NCI-H460 (cell line): ENCODE measurements around the gene FRMD4B. TPM values are rescaled to one million over a fixed set of nuclear protein-coding genes. Genes with fewer than 3 reads are reported as not detected.

Experiments used
- DNase-seq: peaks from one replicate; pipeline ENCODE4 v3.0.0-alpha.2; 2016; ENCODE audit warnings: low read depth; ENCODE audit errors: extremely low read depth
- total RNA-seq: library from RNA; depleted of rRNA; stranded (reverse); fragments of >200 nt; shearing (Covaris generic); gene quantifications from 2 replicates; pipeline ENCODE4 v1.2.3, GENCODE V29; 2014

FRMD4B gene
- total RNA-seq, 1 experiment from 2014 or later, result 21.1 TPM

DNA sequence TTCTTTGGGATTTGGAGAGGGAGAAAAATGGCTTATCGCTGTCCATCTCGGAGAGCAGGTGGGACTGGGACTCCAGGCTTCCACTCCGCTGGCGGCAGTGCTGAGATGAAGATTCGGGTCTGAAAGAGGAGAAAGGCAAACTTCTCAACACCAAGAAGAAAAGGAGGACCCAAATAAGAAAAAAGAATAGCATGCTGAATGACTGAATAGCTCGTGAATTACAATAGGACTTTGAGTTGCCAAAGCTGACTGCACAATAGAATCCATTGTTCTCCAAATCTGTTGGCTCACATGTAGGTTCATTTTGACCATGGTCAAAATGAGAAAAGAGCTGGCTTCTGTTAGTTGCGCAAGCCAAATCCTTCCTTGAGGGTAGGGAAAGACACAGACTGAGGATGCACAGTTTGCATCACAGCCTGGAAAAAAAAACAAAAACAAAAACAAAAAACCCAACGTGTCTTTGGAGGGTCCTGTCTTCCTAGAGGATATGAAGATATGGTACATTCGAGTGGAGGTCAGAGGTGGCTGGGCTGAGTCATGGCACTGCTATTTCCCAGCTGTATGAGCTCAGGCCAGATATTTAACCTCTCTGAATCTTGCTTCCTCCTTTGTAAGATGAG, 204.2 kb downstream of the FRMD4B start:
- DNase-seq, result no peak

DNA sequence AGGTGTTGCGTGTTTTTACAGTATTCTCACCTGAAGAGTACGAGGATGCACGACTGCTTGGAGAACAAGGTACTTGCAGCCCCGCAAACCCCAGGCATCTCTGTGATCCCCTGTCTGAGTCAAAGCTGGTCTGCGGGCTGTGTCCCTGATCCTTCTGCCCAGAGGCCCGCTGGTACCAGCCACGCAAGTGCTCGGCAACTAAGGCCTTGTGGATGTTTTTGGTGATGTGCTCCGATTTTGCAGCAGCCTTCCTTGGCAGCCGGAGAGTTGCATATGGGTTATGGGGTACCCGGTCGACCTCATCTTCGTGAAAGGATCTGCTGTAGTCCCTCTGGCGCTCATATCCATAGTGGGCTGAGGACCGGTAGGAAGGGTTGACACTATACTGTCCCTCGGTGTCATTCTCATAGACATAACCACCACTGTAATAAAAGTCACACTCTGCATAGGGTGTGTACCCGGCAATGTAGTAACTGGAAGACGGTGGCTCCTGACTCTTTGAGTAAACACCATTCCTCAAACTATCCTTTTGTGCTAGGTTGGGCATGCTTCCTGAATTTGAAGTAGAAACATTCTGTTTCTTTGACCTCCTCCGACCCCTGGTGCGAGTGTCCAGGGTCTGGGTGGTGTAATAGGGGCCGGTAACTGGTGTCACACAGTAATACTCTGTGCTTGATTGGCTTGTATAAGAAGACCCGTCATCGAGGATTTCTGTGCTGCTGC, 204.9 kb downstream of the FRMD4B start:
- DNase-seq, result no peak

GRCh38 chr3:69179740-69180372, 206.0 kb downstream of the FRMD4B start:
- no peak for DNase-seq

DNA sequence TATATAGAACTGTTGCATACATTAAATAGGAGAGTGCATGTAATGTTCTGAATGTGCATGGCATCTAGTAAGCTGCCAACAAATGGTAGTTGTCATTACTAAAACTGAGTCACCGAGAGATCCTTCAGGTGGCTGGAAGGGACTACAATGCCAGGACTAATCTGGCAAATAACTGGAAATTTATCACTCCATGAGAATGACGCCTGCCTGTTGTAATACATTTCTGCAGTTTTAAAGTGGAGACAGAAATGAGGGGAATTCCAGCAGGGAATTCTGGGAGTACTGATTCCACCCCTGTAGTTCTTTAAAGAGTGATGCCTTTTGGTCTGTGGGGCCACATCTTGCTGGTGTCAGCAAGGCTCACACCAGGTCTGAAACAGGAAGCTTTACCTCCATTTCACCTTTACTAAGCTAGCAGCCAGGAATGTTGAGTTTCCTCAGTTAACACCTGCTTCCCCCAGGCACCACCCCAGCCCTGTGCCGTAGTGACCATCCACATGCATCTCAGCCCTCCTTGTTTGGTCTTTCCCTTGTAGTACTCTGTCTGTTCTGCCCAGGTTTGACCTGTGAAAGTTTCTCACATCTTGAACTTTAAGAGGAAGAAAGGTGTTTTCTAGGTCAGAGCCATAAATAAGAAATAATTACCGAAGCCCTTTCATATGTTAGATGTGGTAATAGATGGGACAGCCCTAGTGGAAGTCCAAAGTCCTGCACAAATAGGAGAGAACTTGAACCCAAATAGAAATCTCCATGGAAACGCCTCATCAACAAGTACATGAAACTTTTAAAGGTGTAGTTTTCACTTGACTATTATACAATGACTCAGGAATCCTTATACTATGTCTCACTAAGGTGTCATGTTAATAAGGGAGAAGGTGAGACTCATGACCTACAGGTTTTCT, 206.8 kb downstream of the FRMD4B start:
- no peak for DNase-seq

DNA sequence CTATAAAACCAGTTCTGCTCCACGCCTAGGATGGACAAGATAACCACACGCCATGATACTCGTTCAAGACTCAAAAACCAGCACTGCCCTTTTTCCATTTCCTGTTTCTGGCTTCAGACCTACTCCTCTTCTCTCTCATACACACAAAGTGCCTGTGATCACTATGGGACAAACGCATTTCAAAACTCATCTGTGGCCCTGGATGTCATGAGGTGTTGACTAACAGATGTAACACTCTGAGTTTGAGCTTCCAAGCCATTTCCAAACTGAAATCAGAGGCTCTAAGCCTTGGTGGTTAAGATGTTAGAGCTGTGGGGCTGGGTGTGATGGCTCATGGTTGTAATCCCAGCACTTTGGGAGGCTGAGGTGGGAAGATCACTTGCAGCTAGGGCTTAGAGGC, 207.8 kb downstream of the FRMD4B start:
- no peak for DNase-seq

DNA sequence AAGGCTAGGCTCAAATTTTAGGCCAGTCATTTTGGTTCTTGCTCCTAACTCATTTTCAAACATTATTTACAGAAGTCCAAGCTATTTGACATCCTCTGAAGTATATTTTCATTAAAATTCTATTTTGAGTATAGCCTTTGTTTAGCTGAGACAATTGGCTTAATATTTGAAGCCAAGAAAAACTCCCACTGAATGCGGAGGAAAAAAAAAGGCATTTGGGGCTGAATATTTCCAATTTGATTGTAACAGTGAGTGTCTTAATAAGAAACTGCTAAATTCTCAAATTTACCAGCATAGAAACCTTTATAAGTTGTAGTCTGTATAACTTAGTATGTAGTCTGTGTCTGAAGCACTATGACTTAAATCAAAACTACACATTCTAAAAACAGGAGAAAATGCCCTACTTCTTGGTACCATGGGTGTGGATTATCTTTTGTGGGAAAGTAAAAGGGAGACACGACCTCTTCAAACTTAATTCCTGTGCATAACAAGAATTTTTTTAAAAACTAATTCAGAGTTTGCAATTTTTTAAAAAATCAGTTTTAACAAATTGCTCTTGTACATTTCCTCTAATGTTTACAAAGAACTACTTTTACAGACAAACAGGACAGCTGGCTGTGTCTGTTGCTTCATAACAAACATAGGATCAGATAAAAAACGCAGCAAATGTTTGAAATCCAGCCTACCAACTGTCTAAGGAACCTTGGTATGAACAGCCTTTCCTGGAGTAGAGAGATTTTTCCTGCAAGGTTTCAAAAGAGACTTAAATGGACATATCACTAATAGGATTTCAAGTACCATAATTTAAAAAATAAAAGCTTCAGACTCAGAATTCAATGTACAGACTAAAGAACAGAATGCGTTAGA, 210.8 kb downstream of the FRMD4B start:
- DNase-seq, result no peak

GRCh38 chr3:69174445-69174844, 211.4 kb downstream of the FRMD4B start:
- no peak for DNase-seq

DNA sequence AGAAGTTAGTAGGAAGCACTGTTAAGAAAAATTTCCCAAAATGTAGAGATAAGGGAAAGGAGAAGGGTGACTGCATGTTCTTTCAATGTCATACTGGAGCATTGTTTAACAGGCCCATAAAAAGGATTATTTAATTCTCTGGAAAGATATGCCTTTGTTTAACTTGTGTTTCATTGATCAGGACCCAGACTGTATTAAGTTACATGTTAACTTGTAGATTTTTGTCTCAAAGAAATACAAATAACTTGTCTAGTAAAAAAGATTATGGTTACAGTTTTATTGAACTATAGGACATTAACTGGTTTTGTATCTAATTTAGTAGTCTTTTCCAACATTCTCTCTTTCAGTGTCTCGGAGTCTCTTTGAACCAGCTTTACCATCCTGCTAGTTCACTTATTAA, 213.8 kb downstream of the FRMD4B start:
- no peak for DNase-seq

GRCh38 chr3:69166446-69166845, 219.4 kb downstream of the FRMD4B start:
- no peak for DNase-seq

DNA sequence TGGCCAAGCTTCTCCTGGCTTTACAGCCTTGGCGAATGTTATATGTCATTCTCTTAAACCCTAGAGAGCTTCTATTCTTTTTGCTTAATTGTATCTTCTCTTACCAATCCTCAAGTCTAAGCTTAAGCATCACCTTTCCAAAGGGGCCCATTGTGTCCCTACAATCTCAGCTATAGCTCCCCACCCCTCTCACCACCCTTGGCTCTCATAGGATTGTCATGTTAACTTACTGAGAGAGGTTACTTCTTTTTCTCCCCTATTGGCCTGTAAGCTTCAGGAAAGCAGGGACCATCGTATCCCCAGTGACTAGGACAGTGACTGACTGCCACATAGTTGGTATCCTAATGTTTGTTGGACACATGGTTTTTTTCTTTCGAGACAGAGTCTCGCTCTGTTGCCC, 220.1 kb downstream of the FRMD4B start:
- no peak for DNase-seq

DNA sequence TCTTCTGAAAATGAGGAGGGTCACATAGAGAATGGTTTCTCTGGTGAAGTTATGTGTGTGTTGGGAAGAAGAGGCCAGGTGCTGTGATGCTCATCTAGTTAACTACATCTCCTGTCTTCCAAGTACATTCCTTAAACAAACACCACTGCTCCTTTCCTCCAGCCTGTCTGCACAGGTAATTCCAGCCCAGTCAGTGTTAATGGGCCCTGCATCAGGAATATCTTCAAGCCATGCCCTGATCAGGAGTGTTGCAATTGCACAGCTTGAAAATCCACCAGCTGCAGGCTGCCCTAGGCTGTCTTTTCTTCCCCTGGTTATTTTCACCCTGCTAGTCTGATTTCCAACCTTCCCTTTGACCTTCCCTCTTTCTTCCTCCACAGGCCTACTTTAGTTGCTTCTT, 221.6 kb downstream of the FRMD4B start:
- DNase-seq, result no peak

- DNase-seq, result no peak
Measured at GRCh38 chr3:69162308-69162980, 223.4 kb downstream of the FRMD4B start.

GRCh38 chr3:69161587-69162307, 224.1 kb downstream of the FRMD4B start:
- peak; percentile 51 for DNase-seq

GRCh38 chr3:69160525-69160924, 225.4 kb downstream of the FRMD4B start:
- no peak for DNase-seq

DNA sequence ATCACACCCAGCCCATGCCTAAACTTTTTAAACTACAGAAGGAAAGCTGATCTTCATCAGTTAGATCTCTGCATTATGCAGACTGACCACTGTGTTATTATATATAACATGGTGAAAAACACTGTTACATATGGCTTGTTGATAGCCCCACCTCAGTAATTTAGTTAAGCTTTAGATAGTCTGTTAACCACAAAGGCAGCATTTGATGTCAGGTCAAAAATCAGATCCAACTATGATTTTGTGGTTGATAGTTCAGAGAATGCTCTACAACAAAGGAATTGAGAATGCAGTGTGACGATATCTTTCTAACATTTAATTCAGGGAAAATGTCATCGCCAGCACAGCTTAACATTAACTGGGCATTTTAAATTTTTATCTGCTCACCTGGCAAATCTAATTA, 225.8 kb downstream of the FRMD4B start:
- no peak for DNase-seq

GRCh38 chr3:69149586-69149985, 236.3 kb downstream of the FRMD4B start:
- no peak for DNase-seq

DNA sequence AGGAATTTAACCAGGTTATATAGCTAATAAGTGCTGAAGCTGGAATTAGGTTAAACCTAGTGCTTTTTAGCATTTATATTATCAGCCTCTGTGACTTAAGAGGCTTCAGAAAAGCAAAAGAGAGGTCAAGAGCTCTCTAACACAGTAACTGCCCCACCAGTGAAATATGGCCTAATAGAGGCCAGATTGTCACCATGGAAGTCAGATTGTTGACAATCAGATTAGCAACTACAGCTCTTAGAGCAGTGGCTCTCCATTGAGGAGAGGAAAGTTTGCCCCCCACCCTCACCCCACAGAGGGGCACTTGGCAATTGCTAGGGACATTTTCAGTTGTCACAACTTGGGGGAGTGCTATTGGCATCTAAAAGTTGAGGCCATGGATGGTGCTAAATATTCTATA, 240.2 kb downstream of the FRMD4B start:
- DNase-seq, result no peak

- no peak for DNase-seq
Measured at GRCh38 chr3:69144631-69145245, 241.2 kb downstream of the FRMD4B start.
